ENCODE data around the gene SLC22A12. TPM values are rescaled to one million over a fixed set of nuclear protein-coding genes. Genes with fewer than 3 reads are reported as not detected.

Gene SLC22A12
- total RNA-seq, 1 donor from 2014 or later, result not detected

- H3K27me3 Mint-ChIP-seq, result no peaks in the 10 kb centered on the region
- no peaks in the 10 kb centered on the region for H3K4me1 Mint-ChIP-seq
- H3K27ac Mint-ChIP-seq, result no peak overlapping the region
- H3K9me3 Mint-ChIP-seq, result no peaks in the 10 kb centered on the region
- H3K4me3 Mint-ChIP-seq, result no peak overlapping the region
- intact Hi-C loops (cut with micrococcal nuclease), result no loop called here
- H3K36me3 Mint-ChIP-seq (ENCODE audit: low read depth), result no peaks in the 10 kb centered on the region
- DNase-seq, result no peak
These were observed 9.4 kb downstream of the SLC22A12 start for GRCh38 chr11:64600281-64600992.

- Mint-ChIP-seq H3K9me3 (no peaks in the 10 kb centered on the region), H3K4me3 (no peak overlapping the region), H3K4me1 (no peaks in the 10 kb centered on the region), H3K36me3 (ENCODE audit: low read depth) (no peaks in the 10 kb centered on the region), H3K27ac (no peak overlapping the region), H3K27me3 (no peaks in the 10 kb centered on the region)
- intact Hi-C loops (cut with micrococcal nuclease), result no loop called here
- no peak for DNase-seq
These were observed 10.8 kb downstream of the SLC22A12 start for GRCh38 chr11:64601605-64602465.

- no peak for DNase-seq
- Mint-ChIP-seq H3K36me3 (ENCODE audit: low read depth) (no peaks in the 10 kb centered on the region), H3K4me1 (no peaks in the 10 kb centered on the region), H3K27me3 (no peaks in the 10 kb centered on the region), H3K27ac (no peak overlapping the region), H3K4me3 (no peak overlapping the region), H3K9me3 (no peaks in the 10 kb centered on the region)
- intact Hi-C loops (cut with micrococcal nuclease), result no loop called here
These were observed 11.5 kb downstream of the SLC22A12 start for GRCh38 chr11:64602466-64603070.

GRCh38 chr11:64603411-64604110 is 12.5 kb downstream of the SLC22A12 start:
- H3K4me3 Mint-ChIP-seq, result no peak overlapping the region
- H3K36me3 Mint-ChIP-seq (ENCODE audit: low read depth), result no peaks in the 10 kb centered on the region
- H3K9me3 Mint-ChIP-seq, result no peaks in the 10 kb centered on the region
- no peak for DNase-seq
- intact Hi-C loops (cut with micrococcal nuclease), result no loop called here
- H3K4me1 Mint-ChIP-seq, result no peaks in the 10 kb centered on the region
- no peak overlapping the region for H3K27ac Mint-ChIP-seq
- no peaks in the 10 kb centered on the region for H3K27me3 Mint-ChIP-seq

- H3K27me3 Mint-ChIP-seq, result no peaks in the 10 kb centered on the region
- intact Hi-C loops (cut with micrococcal nuclease), result no loop called here
- H3K4me1 Mint-ChIP-seq, result no peaks in the 10 kb centered on the region
- H3K27ac Mint-ChIP-seq, result no peak overlapping the region
- no peaks in the 10 kb centered on the region for H3K36me3 Mint-ChIP-seq (ENCODE audit: low read depth)
- no peaks in the 10 kb centered on the region for H3K9me3 Mint-ChIP-seq
- DNase-seq, result no peak
- H3K4me3 Mint-ChIP-seq, result no peak overlapping the region
These were observed 13.6 kb downstream of the SLC22A12 start for GRCh38 chr11:64604458-64605243.

- Mint-ChIP-seq H3K4me1 (no peaks in the 10 kb centered on the region), H3K27ac (no peak overlapping the region), H3K9me3 (no peaks in the 10 kb centered on the region), H3K36me3 (ENCODE audit: low read depth) (no peaks in the 10 kb centered on the region), H3K4me3 (no peak overlapping the region), H3K27me3 (no peaks in the 10 kb centered on the region)
- intact Hi-C loops (cut with micrococcal nuclease), result no loop called here
- DNase-seq, result no peak
These were observed 14.2 kb downstream of the SLC22A12 start for GRCh38 chr11:64605244-64605560.

GRCh38 chr11:64605656-64606585 is 14.9 kb downstream of the SLC22A12 start:
- no peak for DNase-seq
- Mint-ChIP-seq H3K36me3 (ENCODE audit: low read depth) (no peaks in the 10 kb centered on the region), H3K4me3 (no peak overlapping the region), H3K27me3 (no peaks in the 10 kb centered on the region), H3K4me1 (no peaks in the 10 kb centered on the region), H3K9me3 (no peaks in the 10 kb centered on the region), H3K27ac (no peak overlapping the region)
- intact Hi-C loops (cut with micrococcal nuclease), result no loop called here

GRCh38 chr11:64606796-64607380 is 15.9 kb downstream of the SLC22A12 start:
- Mint-ChIP-seq H3K4me1 (peaks cover 4% of the 10 kb centered on the region), H3K9me3 (no peaks in the 10 kb centered on the region), H3K27ac (no peak overlapping the region), H3K27me3 (no peaks in the 10 kb centered on the region), H3K4me3 (no peak overlapping the region), H3K36me3 (ENCODE audit: low read depth) (no peaks in the 10 kb centered on the region)
- no peak for DNase-seq
- intact Hi-C loops (cut with micrococcal nuclease), result no loop called here

GRCh38 chr11:64607381-64607985 is 16.5 kb downstream of the SLC22A12 start:
- no peak for DNase-seq
- H3K27me3 Mint-ChIP-seq, result no peaks in the 10 kb centered on the region
- H3K9me3 Mint-ChIP-seq, result no peaks in the 10 kb centered on the region
- no peak overlapping the region for H3K4me3 Mint-ChIP-seq
- intact Hi-C loops (cut with micrococcal nuclease), result no loop called here
- H3K4me1 Mint-ChIP-seq, result peaks cover 9% of the 10 kb centered on the region
- H3K27ac Mint-ChIP-seq, result no peak overlapping the region
- no peaks in the 10 kb centered on the region for H3K36me3 Mint-ChIP-seq (ENCODE audit: low read depth)

GRCh38 chr11:64608046-64608445 is 17.0 kb downstream of the SLC22A12 start:
- no peak overlapping the region for H3K27ac Mint-ChIP-seq
- no peaks in the 10 kb centered on the region for H3K36me3 Mint-ChIP-seq (ENCODE audit: low read depth)
- no peaks in the 10 kb centered on the region for H3K27me3 Mint-ChIP-seq
- H3K9me3 Mint-ChIP-seq, result no peaks in the 10 kb centered on the region
- intact Hi-C loops (cut with micrococcal nuclease), result no loop called here
- H3K4me3 Mint-ChIP-seq, result no peak overlapping the region
- peaks cover 9% of the 10 kb centered on the region for H3K4me1 Mint-ChIP-seq
- no peak for DNase-seq

- H3K9me3 Mint-ChIP-seq, result no peaks in the 10 kb centered on the region
- H3K27me3 Mint-ChIP-seq, result no peaks in the 10 kb centered on the region
- H3K4me1 Mint-ChIP-seq, result peaks cover 9% of the 10 kb centered on the region
- intact Hi-C loops (cut with micrococcal nuclease), result no loop called here
- H3K36me3 Mint-ChIP-seq (ENCODE audit: low read depth), result no peaks in the 10 kb centered on the region
- H3K27ac Mint-ChIP-seq, result no peak overlapping the region
- no peak overlapping the region for H3K4me3 Mint-ChIP-seq
- no peak for DNase-seq
These were observed 17.6 kb downstream of the SLC22A12 start for GRCh38 chr11:64608636-64609035.

GRCh38 chr11:64609436-64610047 is 18.5 kb downstream of the SLC22A12 start:
- H3K9me3 Mint-ChIP-seq, result no peaks in the 10 kb centered on the region
- H3K27ac Mint-ChIP-seq, result no peak overlapping the region
- DNase-seq, result no peak
- H3K4me3 Mint-ChIP-seq, result no peak overlapping the region
- intact Hi-C loops (cut with micrococcal nuclease), result no loop called here
- no peaks in the 10 kb centered on the region for H3K27me3 Mint-ChIP-seq
- H3K36me3 Mint-ChIP-seq (ENCODE audit: low read depth), result no peaks in the 10 kb centered on the region
- H3K4me1 Mint-ChIP-seq, result peaks cover 9% of the 10 kb centered on the region

Data from activated CD4-positive, alpha-beta T cell treated with anti-CD3 and anti-CD28 coated beads, Interleukin-2, amount 10 ng/mL, durations not matched to agents 24 days and 14 days (primary cell).